HepG2 (cell line): ENCODE data around the gene AKNA. TPM values are rescaled to one million over a fixed set of nuclear protein-coding genes. Genes with fewer than 3 reads are reported as not detected.
A peak's percentile ranks its signal among the peaks of the same experiment; 100 is the strongest.
"Not testable (repeated sequence)": the region's sequence is repeated elsewhere in the genome, so short reads cannot be mapped to it uniquely, and the experiment has no call there.

ENCODE experiments used
- ATAC-seq: fragments of 200-7000 bp; cut with Tn5 transposase; 3 replicates; pipeline ENCODE4 v1.9.1; 2020; ENCODE audit warnings: mild to moderate bottlenecking, moderate library complexity
- BruUV-seq: library from RNA; stranded (reverse); fragments of 400-500 nt; replicated peaks from 2 replicates; lab custom pipeline; 2021; lab: Mats Ljungman, UMichigan
- CTCF ChIA-PET: fragments of 300-600 bp; formaldehyde crosslinking; extraction: SDS; loops from one replicate; lab custom pipeline; 2021; ENCODE audit warnings: low total read pairs, inconsistent platforms, low intra/inter-chr PET ratio; lab: Yijun Ruan, JAX
- POLR2A ChIA-PET: fragments of 350-600 bp; sonication (Branson Sonifier 250); formaldehyde crosslinking; loops from one replicate; lab custom pipeline; 2020; ENCODE audit warnings: antibody characterized with exemption, inconsistent platforms; lab: Yijun Ruan, JAX
- DNase-seq: peaks from one replicate; pipeline ENCODE4 v3.0.0-alpha.2; 2015; ENCODE audit warnings: low spot score
- FAIRE-seq: peaks from 3 replicates; lab custom pipeline; 2011; peaks lifted over from hg19 to GRCh38; lab: Jason Lieb, UNC
- H2AFZ ChIP-seq: one replicate; pipeline ENCODE4 v1.6.1; 2011; ENCODE audit warnings: low read length, inconsistent platforms
- H3K27ac ChIP-seq: fragments of 300-600 bp; 3 replicates; pipeline ENCODE4 v1.8.0; 2011; ENCODE audit warnings: mixed run types, mild to moderate bottlenecking, mixed read lengths, low read length, inconsistent platforms; ENCODE audit not compliant: insufficient read depth; ENCODE audit errors: extremely low read length
- H3K27me3 ChIP-seq, 2 experiments: fragments of 200-600 bp in 1 of 2; 2 replicates in 1 of 2; 3 replicates in 1 of 2; pipeline versions ENCODE4 v1.6.0 to v1.8.0; 2011; ENCODE audit warnings: low read length in 2 of 2, mild to moderate bottlenecking in 2 of 2, moderate library complexity in 2 of 2, inconsistent platforms in 1 of 2; ENCODE audit not compliant: insufficient read depth in 2 of 2, control insufficient read depth in 1 of 2
- H3K36me3 ChIP-seq, 2 experiments: fragments of 200-600 bp in 1 of 2; replicated peaks in 1 of 2; 2 replicates in 1 of 2; 3 replicates in 1 of 2; pipeline versions ENCODE4 v1.5.1 to v1.8.0; 2011; ENCODE audit warnings: low read length in 2 of 2, inconsistent platforms in 1 of 2; ENCODE audit not compliant: insufficient read depth in 2 of 2, control insufficient read depth in 1 of 2
- H3K4me1 ChIP-seq: 2 replicates; pipeline ENCODE4 v1.5.1; 2012; ENCODE audit warnings: low read length, inconsistent platforms; ENCODE audit not compliant: insufficient read depth
- H3K4me2 ChIP-seq: 2 replicates; pipeline ENCODE4 v1.6.0; 2011; ENCODE audit warnings: low read depth, low read length, inconsistent platforms
- H3K4me3 ChIP-seq, 3 experiments: fragments of 200-600 bp in 1 of 3; sonication (generic), shearing (Covaris generic) in 1 of 3; replicated peaks in 1 of 3; 2 replicates each; pipeline ENCODE4 v1.5.1; 2011 to 2016; ENCODE audit warnings: low read length in 3 of 3, inconsistent platforms in 2 of 3, low read depth in 2 of 3, mild to moderate bottlenecking in 2 of 3, control low read depth in 1 of 3, mixed read lengths in 1 of 3; ENCODE audit not compliant: insufficient read depth in 1 of 3
- H3K79me2 ChIP-seq: one replicate; pipeline ENCODE4 v1.6.1; 2011; ENCODE audit warnings: low read length, inconsistent platforms; ENCODE audit not compliant: insufficient read depth
- H3K9ac ChIP-seq: 2 replicates; pipeline ENCODE4 v1.6.0; 2011; ENCODE audit warnings: mild to moderate bottlenecking, low read depth, low read length, inconsistent platforms; ENCODE audit not compliant: insufficient read depth
- H3K9me3 ChIP-seq: 2 replicates; pipeline ENCODE4 v1.5.1; 2012; ENCODE audit warnings: mild to moderate bottlenecking, low read length
- H4K20me1 ChIP-seq: 2 replicates; pipeline ENCODE4 v1.6.0; 2011; ENCODE audit warnings: inconsistent platforms, mild to moderate bottlenecking, low read length, moderate library complexity; ENCODE audit not compliant: insufficient read depth
- RBFOX2 ChIP-seq: fragments of 200-400 bp; formaldehyde crosslinking; IDR thresholded peaks from 2 replicates; pipeline ENCODE4 v1.6.1; 2017; ENCODE audit warnings: low read depth, mild to moderate bottlenecking, low read length
- RBM39 ChIP-seq: fragments of 200-400 bp; formaldehyde crosslinking; IDR thresholded peaks from one replicate; pipeline ENCODE4 v1.6.1; 2018; ENCODE audit warnings: antibody characterized with exemption, mild to moderate bottlenecking, low read depth, low read length; ENCODE audit not compliant: poor library complexity, severe bottlenecking
- TAF1 ChIP-seq: sonication (generic); formaldehyde crosslinking; IDR thresholded peaks from 2 replicates; pipeline ENCODE4 v1.4.0; 2020; ENCODE audit warnings: missing genetic modification reagents
- U2AF1 ChIP-seq: fragments of 200-400 bp; formaldehyde crosslinking; optimal IDR thresholded peaks from 2 replicates; pipeline ENCODE3; 2017; ENCODE audit warnings: mild to moderate bottlenecking, low read depth, low read length
- WGBS: methylation state at CpG from one replicate; pipeline ENCODE4 v1.1.6; 2017; ENCODE audit warnings: low lambda C conversion rate; 5-methylcytosine and 5-hydroxymethylcytosine counted together
- in situ Hi-C: cut with HindIII; loops from 2 replicates; pipeline ENCODE4 v1.10.0; 2017; ENCODE audit warnings: low pct_unique_long_range_greater_than_20kb; ENCODE audit not compliant: extremely low pct_ligation_motif_present
- intact Hi-C: fragments of 100-400 bp; cut with micrococcal nuclease; formaldehyde crosslinking; loops from one replicate; pipeline ENCODE4 v1.10.0; 2022; ENCODE audit not compliant: unreplicated experiment
- polyA plus RNA-seq, 8 experiments: library from polyadenylated mRNA; depleted of rRNA in 3 of 8; stranded (reverse) in 7 of 8; unstranded in 1 of 8; fragments of >200 nt; fragmentation: Illumina TruSeq in 4 of 8; extraction: Trizol in 4 of 8; gene quantifications; 2 replicates each; pipeline versions ENCODE4 v1.2.1 to v1.2.3, GENCODE V29; 2011 to 2016; ENCODE audit warnings: low read depth in 4 of 8, missing spikeins in 1 of 8, mixed read lengths in 1 of 8; ENCODE audit not compliant: insufficient read depth in 1 of 8
- total RNA-seq, 5 experiments: library from RNA; depleted of rRNA; stranded (reverse); fragments of >200 nt; fragmentation: Illumina TruSeq; extraction: Trizol; gene quantifications; 2 replicates each; pipeline ENCODE4 v1.2.3, GENCODE V29; 2016; ENCODE audit warnings: low read depth in 1 of 5
- TF ChIP-seq, protein P1 (sequence below): sonication (generic); formaldehyde crosslinking; IDR thresholded peaks from 2 replicates; pipeline ENCODE4 v1.5.1; 2020; ENCODE audit warnings: mild to moderate bottlenecking, missing genetic modification reagents, moderate library complexity
- TF ChIP-seq, protein P2 (sequence below): sonication (generic); formaldehyde crosslinking; IDR thresholded peaks from 2 replicates; pipeline ENCODE4 v1.9.0; 2022; ENCODE audit warnings: missing genetic modification reagents, mild to moderate bottlenecking, borderline replicate concordance

AKNA gene
- total and polyA plus RNA-seq, 2 of the 13 experiments (the other 11 are each of a cell fraction or from before 2014, with no cell fraction given), result 3.0 to 3.1 TPM

DNA sequence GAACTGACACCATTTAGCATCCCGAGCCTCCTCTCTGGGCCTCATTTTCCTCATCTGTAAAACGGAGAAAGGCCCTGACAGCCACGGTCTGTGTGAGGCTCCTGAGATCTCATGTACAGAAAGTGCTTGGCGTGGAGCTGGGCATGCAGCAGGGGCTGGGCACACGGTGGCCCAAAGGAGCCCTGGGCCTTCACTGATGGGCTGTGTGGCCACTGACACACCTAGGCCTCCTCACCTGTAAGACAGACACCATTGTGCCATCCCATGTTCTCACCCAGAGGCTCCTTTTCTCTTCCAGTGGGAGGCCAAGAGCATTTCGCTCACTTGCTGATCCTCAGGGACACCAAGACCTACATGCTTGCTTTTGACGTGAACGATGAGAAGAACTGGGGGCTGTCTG is 63.3 kb downstream of the AKNA start (continued):
- TF ChIP-seq RBM39 (no peak), U2AF1 (no peak)

DNA sequence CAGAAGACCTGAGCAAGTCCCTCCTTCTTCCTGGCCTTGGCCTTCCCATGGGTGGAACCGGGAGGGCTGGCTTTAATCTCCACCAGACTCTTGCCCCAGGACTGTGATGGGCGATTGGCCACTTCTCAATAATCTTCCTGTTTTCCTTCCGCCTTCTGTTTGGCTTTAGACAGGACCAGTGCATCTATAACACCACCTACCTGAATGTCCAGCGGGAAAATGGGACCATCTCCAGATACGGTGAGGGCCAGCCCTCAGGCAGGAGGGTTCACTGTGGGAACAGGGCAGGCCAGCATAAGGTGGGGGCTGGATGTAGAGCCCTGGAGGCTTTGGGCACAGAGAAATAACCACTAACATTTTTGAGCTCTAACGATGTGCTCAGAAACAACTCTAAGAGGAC is 63.9 kb downstream of the AKNA start:
- H2AFZ ChIP-seq, ATAC-seq, H3K36me3 ChIP-seq, in situ Hi-C loops, H4K20me1 ChIP-seq, intact Hi-C loops, H3K9me3 ChIP-seq, H3K27me3 ChIP-seq, DNase-seq, CTCF ChIA-PET: not testable (repeated sequence)
- FAIRE-seq, result peak; percentile 56
- peak overlapping the region; percentile 77 for H3K27ac ChIP-seq
- TSS peak; percentile 73 for BruUV-seq
- peak overlapping the region; percentile 70 for H3K9ac ChIP-seq
- POLR2A ChIA-PET, result interaction anchor here (1.2 kb wide), 1 partner anchor 243 kb away, joined by 4 read pairs; no protein-coding TSS in a partner anchor
- peaks cover 53% of the 10 kb centered on the region for H3K4me1 ChIP-seq
- H3K4me2 ChIP-seq, result peak overlapping the region; percentile 75
- H3K79me2 ChIP-seq, result peaks cover 13% of the 10 kb centered on the region
- WGBS, result 18% methylated on average over 6 of the region's 6 CpGs
- H3K4me3 ChIP-seq, result peak overlapping the region; percentile 44 to 64 (median 51)

DNA sequence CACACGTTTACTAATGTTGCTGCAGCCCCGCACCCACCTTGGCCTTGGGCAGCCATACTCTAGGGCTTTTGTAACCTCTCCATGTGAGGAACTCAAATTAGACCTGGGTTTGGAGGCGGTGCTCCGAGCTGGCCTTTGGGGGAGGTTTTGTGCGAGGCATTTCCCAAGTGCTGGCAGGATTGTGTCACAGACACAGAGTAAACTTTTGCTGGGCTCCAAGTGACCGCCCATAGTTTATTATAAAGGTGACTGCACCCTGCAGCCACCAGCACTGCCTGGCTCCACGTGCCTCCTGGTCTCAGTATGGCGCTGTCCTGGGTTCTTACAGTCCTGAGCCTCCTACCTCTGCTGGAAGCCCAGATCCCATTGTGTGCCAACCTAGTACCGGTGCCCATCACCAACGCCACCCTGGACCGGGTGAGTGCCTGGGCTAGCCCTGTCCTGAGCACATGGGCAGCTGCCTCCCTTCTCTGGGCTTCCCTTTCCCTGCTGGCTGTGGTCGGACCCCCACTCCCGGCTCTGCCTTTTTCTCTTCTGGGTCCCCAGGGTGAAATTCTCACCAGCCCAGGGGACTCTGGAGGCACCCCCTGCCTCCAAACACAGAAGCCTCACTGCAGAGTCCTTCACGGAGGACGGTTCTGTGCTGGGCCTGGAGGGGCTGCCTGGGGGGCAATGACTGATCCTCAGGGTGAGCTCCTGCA is 64.8 kb downstream of the AKNA start, which contains the start of gene ORM1:
Gene ORM1, plus strand, starts transcription at position 268 of the 701 bp plus-strand sequence. Its CDS starts 36 bp downstream, at position 304.
- H3K4me3 ChIP-seq, result peak within 1 kb of the TSS; percentile 44 to 64 (median 51)
- POLR2A ChIA-PET, result interaction anchor here (1.2 to 1.9 kb wide), 3 partner anchors 9 to 242 kb away, joined by 4 read pairs; no protein-coding TSS in a partner anchor
- not testable (repeated sequence) for H3K36me3 ChIP-seq, DNase-seq
- TF ChIP-seq, protein P1, sequence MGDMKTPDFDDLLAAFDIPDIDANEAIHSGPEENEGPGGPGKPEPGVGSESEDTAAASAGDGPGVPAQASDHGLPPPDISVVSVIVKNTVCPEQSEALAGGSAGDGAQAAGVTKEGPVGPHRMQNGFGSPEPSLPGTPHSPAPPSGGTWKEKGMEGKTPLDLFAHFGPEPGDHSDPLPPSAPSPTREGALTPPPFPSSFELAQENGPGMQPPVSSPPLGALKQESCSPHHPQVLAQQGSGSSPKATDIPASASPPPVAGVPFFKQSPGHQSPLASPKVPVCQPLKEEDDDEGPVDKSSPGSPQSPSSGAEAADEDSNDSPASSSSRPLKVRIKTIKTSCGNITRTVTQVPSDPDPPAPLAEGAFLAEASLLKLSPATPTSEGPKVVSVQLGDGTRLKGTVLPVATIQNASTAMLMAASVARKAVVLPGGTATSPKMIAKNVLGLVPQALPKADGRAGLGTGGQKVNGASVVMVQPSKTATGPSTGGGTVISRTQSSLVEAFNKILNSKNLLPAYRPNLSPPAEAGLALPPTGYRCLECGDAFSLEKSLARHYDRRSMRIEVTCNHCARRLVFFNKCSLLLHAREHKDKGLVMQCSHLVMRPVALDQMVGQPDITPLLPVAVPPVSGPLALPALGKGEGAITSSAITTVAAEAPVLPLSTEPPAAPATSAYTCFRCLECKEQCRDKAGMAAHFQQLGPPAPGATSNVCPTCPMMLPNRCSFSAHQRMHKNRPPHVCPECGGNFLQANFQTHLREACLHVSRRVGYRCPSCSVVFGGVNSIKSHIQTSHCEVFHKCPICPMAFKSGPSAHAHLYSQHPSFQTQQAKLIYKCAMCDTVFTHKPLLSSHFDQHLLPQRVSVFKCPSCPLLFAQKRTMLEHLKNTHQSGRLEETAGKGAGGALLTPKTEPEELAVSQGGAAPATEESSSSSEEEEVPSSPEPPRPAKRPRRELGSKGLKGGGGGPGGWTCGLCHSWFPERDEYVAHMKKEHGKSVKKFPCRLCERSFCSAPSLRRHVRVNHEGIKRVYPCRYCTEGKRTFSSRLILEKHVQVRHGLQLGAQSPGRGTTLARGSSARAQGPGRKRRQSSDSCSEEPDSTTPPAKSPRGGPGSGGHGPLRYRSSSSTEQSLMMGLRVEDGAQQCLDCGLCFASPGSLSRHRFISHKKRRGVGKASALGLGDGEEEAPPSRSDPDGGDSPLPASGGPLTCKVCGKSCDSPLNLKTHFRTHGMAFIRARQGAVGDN (CRISPR knock-in tag), result peak; percentile 17; the same call in 1 of the 2 replicates
- TF ChIP-seq, protein P2, sequence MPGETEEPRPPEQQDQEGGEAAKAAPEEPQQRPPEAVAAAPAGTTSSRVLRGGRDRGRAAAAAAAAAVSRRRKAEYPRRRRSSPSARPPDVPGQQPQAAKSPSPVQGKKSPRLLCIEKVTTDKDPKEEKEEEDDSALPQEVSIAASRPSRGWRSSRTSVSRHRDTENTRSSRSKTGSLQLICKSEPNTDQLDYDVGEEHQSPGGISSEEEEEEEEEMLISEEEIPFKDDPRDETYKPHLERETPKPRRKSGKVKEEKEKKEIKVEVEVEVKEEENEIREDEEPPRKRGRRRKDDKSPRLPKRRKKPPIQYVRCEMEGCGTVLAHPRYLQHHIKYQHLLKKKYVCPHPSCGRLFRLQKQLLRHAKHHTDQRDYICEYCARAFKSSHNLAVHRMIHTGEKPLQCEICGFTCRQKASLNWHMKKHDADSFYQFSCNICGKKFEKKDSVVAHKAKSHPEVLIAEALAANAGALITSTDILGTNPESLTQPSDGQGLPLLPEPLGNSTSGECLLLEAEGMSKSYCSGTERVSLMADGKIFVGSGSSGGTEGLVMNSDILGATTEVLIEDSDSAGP (CRISPR knock-in tag), result 0 out of 2 replicates have a peak, but pooled peaks have one; percentile 2
- TF ChIP-seq RBFOX2 (0 out of 2 replicates have a peak, but pooled peaks have one; percentile 27), TAF1 (CRISPR knock-in tag) (peak; percentile 23; the same call in 1 of the 2 replicates)
- TF ChIP-seq, all 625 proteins: peak for 4; not testable (repeated sequence) for 621
- Histone ChIP-seq H3K79me2 (peaks cover 13% of the 10 kb centered on the region), H3K9ac (peak within 1 kb of the TSS; percentile 70), H3K4me1 (peaks cover 50% of the 10 kb centered on the region), H3K4me2 (peak within 1 kb of the TSS; percentile 75), H3K27ac (peak within 1 kb of the TSS; percentile 86)
- WGBS, result no CpG with 5 or more reads among the region's 15 CpGs
- H4K20me1 ChIP-seq, CTCF ChIA-PET, intact Hi-C loops, H3K9me3 ChIP-seq, H2AFZ ChIP-seq, in situ Hi-C loops, H3K27me3 ChIP-seq, BruUV-seq: not testable (repeated sequence)
- ATAC-seq (peak; percentile 92), FAIRE-seq (peak; percentile 100)
